ENCODE measurements around the gene DGKD.
"Not testable (repeated sequence)": the region's sequence is repeated elsewhere in the genome, so short reads cannot be mapped to it uniquely, and the experiment has no call there.

Gene DGKD

GRCh38 chr2:233361297-233361696, 7.0 kb downstream of the DGKD start:
- DNase-seq = no peak

GRCh38 chr2:233362742-233363141, 8.4 kb downstream of the DGKD start:
- DNase-seq = no peak

- no peak for DNase-seq
Measured at GRCh38 chr2:233363744-233364235, 9.5 kb downstream of the DGKD start.

- no peak for DNase-seq
Measured at GRCh38 chr2:233365861-233366520, 11.7 kb downstream of the DGKD start.

GRCh38 chr2:233367586-233367985, 13.3 kb downstream of the DGKD start:
- DNase-seq = no peak

- DNase-seq = no peak
Measured at GRCh38 chr2:233368756-233369155, 14.5 kb downstream of the DGKD start.

- DNase-seq = no peak
Measured at GRCh38 chr2:233369462-233369861, 15.2 kb downstream of the DGKD start.

GRCh38 chr2:233369897-233370685, 15.8 kb downstream of the DGKD start:
- DNase-seq = no peak

- no peak for DNase-seq
Measured at GRCh38 chr2:233371641-233372040, 17.3 kb downstream of the DGKD start.

- no peak for DNase-seq
Measured at GRCh38 chr2:233372855-233373254, 18.6 kb downstream of the DGKD start.

GRCh38 chr2:233373316-233373715, 19.0 kb downstream of the DGKD start:
- no peak for DNase-seq

- not testable (repeated sequence) for DNase-seq
Measured at GRCh38 chr2:233374776-233375175, 20.5 kb downstream of the DGKD start.

GRCh38 chr2:233375490-233376314, 21.4 kb downstream of the DGKD start:
- no peak for DNase-seq

- DNase-seq = no peak
Measured at GRCh38 chr2:233379034-233379433, 24.7 kb downstream of the DGKD start.

- DNase-seq = no peak
Measured at GRCh38 chr2:233379441-233379840, 25.1 kb downstream of the DGKD start.

- DNase-seq = no peak
Measured at GRCh38 chr2:233380132-233380895, 26.0 kb downstream of the DGKD start.

- no peak for DNase-seq
Measured at GRCh38 chr2:233380995-233381637, 26.8 kb downstream of the DGKD start.

- no peak for DNase-seq
Measured at GRCh38 chr2:233381638-233381995, 27.3 kb downstream of the DGKD start.

- DNase-seq = no peak
Measured at GRCh38 chr2:233384015-233384414, 29.7 kb downstream of the DGKD start.

GRCh38 chr2:233384811-233385488, 30.7 kb downstream of the DGKD start:
- no peak for DNase-seq

GRCh38 chr2:233385489-233386044, 31.3 kb downstream of the DGKD start:
- DNase-seq = no peak
